Kidney tubule cell (primary cell): ENCODE data around the gene CLMN.

Source experiments
- DNase-seq: peaks from one replicate; pipeline ENCODE4 v3.0.0-alpha.2; 2018; ENCODE audit warnings: low spot score

CLMN gene

DNA sequence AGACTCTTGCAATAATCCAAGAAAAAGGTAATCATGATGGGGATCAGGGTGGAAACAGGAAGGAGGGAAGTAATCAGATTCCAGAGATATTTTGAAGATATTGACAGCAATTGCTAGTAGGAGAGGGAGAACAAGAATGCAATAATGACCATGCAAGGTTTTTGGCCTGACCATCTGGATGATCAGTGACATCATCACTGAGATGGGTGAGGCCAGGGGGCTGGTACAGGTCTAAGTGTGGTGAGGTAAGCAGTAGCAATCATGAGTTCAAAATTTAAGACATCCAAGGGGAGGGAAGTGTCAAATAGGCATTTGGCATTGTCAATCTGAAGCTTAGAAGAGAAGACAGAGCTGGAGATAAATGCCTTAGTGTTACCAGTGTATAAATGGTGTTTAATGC lies 24.8 kb upstream of the CLMN start:
- DNase-seq: no peak

DNA sequence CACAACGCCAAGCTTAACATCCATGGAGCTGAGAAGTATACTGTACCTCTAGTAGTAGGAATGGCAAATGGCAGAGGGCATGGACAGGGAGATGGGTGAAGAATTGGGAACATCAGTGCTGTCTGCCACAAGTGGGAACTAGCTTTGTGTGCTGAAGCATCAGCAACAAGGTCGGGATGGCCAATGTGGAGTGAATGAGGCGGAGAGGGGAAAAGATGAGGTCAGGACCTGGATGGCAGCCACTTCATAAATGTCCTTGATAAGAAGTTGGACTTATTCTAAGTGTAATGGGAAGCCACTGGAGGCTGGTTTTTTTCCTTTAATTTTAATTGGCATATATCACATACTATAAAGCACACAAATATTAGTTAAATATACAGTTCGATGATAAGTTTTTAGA lies 21.9 kb upstream of the CLMN start:
- no peak for DNase-seq

DNA sequence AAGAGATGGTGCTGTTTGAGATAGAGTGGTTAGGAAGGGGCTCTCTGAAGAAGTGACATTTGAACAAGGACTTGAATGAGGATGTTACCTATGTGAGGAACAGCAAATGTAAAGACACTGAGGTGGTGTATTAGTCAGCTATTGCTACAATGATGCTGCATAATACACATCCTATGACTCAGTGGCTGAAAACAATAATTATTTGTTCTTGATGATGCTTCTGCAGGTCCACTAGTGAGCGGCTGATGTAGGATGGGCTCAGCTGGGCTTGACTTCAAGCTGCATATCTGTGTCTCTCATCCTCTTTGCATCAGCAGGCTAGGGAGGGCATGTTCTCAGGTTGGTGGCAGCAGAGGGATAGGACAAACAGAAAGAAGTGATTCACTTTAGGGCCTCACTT lies 21.4 kb upstream of the CLMN start:
- no peak for DNase-seq

DNA sequence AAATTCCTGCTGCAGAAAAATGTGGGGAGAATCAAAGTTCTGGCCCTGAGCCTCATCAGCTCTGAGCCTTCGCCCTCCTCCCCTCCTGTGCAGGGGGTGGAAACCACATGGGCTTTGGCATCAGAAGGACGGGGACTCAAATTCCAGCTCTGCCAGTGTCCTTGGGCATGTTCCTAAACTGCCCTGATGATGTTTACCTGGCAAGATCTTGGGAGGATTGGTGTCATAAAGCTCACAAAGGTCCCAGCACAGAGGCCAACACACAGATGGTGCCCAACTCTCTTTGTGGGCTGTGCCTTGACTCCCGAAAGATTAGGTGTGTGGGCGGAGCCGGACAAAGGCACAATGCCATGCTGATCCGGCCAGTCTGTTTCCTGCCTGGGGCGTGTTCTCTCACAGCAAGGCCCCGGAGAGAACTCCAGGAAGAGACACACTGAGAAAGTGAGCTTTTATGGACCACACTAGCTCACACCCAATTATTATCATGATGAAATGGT lies 20.5 kb upstream of the CLMN start:
- peak; percentile 51 for DNase-seq

DNA sequence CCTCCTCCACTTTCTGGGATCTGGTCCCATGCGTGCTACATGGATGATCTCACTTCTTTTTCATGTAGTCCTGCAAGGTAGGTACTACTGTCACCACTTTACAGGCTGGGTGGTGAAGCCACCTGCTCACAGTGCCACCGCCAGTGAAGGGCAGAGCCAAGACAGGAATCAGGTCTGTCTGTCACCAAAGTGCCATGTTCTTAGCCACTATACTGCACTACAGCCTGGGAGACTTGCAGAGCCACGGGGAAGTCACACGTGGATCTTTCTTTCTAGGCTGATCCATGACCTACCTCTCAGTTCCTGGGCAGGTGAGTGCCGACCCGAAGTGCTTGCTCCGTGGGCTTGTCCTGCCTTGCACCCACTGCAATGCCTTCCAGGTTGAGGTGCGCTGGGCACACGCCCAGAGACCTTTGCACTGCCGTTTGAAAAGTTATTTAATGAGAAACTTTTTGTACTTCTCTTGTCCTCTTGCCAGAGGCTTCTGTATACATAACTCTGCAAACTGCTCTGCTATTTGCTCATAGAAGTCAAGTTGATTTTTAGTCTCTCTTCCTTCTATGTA lies 19.7 kb upstream of the CLMN start:
- DNase-seq: no peak

DNA sequence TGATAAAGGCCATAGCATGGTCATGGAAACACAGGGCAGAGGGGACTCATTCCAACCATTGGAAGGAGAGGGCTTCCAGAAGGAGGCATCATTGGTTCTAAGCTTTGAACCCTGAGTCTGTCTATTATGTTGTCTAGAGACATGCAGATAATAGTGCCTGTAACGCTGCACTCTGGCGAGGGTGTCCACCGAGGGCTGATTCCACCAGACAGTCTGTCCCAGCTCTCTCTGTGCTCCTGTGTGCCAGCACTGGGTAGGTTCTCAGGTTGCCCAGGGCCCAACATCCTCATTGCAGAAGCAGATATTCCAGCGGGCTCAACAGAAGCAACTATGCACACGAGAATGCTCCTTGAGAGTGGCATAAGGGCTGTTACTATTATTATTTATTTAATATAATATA lies 18.7 kb upstream of the CLMN start:
- DNase-seq: no peak

DNA sequence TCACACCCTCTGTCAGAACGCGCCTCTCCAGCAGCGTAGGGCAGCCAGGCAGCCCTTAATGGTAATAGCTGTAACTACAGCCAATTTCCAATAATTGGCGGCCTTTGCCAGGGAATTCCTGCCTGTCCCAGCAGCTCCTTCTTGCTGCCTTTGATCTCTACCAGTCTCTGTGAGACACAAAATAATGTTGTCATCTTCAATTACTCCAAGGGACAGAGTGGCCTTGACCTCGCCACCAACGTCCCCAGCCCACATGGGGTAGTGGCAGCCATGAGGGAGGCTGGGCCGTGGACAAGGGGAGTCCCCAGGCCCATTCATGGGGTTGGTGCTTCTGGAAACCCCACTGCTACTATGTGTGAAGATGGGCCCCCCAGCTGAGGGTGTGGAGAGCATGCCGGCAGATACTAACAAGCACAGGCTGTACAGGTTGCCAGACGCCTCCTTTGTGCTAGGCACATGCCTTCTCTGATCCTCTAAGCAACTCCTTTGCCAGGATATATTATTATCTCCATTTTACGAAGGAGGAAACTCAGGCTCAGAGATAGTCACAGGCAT lies 17.4 kb upstream of the CLMN start:
- DNase-seq: no peak

DNA sequence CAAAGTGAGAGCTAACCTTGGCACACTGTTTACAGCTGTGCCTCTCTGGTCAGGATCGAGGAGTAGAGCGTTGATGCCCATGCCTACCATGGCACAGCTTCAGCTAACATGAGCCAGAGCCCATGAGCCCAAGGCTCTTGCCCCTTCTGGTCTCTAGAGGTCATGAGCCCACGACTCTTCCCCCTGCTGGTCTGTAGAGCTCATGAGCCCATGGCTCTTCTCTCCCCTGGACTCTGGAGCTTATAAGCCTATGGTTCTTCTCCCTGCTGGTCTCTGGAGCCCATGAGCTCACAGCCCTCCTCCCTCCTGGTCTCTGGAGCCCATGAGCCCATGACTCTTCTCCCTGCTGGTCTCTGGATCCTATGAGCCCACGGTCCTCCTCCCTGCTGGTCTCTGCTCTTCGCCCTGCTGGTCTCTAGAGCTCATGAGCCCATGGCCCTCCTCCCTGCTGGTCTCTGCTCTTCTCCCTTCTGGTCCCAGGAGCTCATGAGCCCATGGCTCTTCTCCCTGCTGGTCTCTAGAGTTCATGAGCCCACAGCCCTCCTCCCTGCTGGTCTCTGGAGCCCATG lies 16.6 kb upstream of the CLMN start:
- no peak for DNase-seq

DNA sequence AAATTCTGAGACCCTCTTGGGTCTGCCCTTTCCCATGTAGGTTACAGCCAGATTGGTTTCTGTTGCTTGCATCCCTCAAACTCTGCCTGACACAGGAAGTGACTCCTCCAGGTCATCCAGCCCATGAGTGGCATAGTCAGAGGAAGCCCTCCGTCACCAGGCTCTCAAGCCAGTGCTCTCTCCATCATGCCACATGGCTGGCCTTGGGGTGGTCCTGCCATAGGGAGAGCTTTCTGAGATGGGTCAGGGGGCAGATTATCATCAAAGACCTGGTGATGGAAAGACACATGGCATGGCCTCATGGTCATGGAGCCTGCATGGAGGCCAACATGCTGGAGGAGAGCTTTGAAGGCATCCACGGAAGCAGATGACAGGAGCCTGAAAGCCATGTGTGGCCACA lies 15.4 kb upstream of the CLMN start:
- DNase-seq: no peak

DNA sequence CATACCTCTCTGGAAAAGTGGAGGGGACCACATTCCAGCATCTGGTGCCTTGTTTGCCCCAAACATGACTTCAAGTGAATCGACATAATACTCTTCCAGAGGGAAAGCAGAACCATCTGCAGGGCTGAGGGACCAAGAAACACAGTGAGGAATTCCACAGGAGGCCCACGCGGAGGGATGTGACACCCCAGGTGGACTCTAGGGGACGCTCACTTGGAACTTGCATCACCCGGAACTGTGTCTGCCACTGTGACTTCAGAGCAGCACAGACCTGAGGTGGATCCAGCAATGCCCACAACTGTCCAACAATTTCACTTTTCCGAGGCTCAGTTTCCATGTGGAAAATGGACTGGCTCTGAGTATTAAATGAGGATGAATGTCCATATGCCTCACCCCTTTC lies 14.3 kb upstream of the CLMN start:
- no peak for DNase-seq

DNA sequence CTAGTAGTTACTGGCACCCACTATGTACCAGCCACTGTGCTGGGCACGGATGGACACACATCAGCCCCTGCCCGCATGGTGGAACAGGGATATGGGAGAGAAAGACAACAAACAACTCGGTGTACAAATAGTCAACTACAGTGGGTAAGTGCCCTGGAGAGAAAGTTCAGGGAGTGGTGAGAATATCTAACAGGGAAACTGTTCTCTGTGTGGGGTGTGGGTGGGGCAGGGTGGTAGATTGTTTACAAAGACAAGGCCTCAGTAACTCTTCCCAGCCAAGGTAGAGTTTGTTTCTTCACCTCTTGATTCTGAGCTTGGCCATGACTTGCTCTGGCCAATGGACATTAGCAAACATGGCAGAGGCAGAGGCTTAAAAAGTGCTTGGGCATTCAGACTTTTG lies 12.9 kb upstream of the CLMN start:
- no peak for DNase-seq

DNA sequence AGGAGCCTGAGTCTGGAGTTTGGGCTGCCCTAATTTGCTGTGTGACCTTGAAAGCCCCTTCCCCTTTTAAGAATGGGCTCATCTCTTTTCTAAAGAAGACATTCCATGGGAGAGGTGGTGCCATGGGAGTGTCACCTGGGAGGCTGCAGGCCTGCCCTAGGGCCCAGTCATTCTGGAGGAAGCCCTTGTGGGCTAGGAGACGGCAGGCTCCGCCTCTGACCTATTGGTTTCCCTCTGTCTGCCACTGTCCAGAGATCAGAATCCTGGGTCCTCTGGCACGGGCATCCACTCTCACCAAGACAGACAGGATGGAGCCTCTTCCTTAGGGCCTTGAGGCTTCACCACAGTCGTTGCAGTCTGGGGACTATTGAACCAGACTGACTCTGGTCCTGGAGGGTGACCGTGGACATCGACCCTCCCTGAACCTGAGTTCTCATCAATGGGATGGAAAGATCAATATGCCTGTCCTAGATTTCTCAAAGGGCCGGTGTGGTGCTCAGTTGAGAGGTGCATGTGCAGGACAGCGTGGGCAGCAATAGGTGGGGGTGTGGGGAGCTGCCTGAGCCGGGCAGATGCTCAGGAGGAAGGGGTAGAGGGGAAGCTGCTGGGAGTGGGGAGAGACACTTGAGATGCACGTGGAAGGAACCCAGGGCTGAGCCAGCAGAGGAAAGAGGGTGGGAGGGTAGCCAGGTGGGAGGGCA lies 12.2 kb upstream of the CLMN start:
- no peak for DNase-seq

DNA sequence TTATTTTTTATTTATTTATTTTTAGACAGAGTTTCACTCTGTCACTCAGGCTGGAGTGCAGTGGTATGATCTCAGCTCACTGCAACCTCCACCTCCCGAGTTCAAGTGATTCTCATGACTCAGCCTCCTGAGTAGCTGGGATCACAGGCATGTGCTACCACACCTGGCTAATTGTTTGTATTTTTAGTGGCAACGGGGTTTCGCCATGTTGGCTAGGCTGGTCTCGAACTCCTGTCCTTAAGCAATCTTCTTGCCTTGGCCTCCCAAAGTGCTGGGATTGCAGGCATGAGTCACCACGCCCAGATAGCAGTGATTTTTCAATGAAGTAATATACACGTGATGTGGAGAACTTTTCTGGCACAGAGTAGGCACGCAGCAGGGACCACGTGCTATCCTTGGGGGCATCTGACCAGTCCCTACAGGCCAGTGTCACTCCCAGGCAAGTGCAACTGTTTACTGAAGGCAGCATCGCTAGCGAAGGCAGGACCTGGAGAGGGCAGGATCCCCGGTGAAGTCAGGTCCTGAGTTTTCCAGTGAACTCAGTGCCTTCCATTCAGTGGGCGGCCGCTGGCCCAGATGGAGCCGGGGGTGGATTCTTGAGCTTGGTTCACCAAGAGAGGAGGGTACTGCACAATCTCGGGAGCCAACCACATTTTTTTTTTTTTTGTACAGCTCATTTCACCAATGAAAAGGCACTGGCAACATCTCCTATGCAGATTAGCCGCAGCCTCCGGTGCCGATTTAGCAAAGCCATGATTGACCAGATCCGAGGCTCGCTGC lies 11.1 kb upstream of the CLMN start:
- peak; percentile 44 for DNase-seq

DNA sequence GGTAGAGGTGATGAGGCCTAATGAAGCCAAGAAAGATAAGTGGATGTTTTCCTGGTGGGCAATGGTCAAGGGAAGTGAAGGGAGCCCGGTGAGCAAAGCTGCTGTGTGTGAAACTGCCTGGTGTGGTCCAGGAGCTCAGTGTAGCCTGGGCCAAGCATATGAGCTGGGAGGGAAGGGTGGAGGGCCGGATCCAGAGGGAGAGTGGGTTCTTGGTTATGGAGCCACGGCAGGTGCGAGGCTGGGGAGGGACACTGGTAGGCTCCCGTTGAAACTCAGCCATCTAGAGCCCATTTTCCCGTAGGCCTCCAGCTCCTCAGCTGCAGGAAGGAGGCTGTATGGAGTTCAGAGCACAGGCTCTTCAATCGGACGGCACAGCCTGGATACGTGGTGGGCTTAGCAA lies 10.2 kb upstream of the CLMN start:
- no peak for DNase-seq

DNA sequence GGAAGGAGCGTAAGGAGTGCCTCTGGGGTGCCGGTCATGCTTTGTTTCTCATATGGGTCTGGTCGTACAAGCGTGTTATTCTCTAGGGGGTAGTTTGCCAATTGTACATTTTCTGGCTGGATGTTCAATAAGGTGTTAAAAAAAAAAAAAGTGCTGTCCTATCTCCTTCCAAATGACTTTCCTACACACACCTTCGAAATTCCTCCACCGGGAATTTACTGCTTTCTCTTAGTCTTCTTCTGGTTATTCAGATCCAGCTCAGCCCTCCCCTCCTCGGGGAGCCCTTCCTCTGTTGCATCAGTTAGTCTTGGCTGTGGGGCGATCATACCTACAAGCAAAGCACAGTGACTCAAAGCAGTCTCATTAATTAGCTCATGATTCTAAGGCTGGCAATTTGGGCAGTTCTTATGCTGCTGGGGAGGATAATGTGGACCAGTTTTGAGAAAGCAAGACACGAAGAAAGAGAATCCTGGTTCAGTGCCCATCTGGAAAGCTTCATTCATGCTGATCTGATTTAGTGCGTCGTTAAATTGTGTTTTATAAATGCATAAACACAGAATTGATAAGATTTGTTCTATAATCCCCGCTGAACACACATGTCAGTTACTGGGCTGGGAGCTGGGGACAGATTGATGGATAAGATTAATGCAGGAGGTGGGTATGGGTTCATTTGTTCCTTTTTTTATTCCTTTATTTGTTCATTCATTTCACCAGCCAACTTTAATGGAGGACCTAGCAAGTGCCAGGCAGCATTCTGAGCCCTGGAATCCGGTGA lies 9.2 kb upstream of the CLMN start:
- peak; percentile 23 for DNase-seq

DNA sequence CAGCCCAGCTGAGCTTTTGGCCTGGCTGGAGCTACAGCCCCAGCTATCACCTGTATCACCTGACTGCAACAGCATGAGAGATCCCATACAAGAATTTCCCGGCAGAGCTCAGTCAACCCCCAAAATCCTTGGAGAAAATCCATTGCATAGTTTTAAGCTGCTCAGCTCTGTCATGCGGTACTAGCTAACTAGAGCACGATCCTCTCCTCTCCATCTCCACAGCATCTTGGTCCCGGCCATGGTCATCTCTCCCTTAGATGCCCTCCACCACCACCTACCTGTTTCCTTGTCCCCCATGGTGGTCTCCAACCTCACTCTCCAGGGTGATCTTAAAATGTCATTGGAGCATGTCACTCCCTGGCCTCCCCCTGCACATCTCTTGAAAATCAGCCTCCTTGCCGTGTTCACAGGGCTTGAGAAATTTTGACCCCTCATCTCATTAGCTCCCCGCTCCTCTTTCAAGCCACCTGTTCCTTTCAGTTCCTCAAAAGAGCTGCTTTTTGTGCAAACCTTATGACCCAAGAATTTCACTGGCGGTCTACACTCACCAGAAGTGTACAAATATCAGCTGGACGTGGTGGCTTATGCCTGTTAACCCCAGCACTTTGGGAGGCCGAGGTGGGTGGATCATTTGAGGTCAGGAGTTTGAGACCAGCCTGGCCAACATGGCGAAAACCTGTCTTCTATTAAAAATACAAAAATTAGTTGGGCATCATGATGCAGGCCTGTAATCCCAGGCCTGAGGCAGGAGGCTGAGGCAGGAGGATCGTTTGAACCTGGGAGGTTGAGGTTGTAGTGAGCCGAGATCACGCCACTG lies 8.1 kb upstream of the CLMN start:
- DNase-seq: no peak

DNA sequence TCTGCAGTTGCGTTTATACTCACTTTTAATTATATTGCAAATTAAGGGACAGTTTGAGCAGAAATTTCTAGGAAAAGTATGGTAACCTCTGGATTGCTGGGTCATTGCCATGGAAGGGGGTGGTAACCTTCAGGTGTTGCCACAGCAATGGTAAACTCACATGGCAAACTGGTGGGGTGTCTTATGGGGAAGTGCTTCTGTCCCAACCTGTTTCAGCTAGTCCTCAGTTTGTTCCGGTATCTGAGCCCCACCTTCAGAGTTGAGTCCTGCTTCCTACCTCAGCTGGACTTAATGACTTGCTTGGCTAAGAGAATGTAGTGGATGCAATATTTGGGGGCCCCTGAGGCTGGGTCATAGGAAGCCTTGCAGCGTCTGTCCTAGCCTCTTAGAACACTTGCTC lies 7.3 kb upstream of the CLMN start:
- no peak for DNase-seq

DNA sequence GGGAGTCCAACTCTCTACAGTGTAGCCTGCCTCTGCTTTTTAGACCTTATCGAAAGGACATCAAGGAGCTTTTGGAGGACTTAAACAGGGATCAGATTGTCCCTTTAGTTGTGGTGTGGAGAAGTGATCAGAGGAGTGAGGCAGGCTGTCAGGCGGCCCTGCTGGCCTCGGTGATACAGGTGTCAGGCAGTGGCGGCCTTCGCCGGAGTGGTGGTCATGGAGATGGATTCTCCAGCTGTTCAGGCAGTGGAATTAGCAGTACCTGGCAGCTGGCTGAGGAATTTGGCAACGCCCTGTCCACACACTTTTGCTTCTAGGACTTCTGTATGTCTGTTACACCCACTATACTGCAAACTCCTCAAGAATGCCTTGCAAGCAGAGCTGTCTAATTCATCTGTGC lies 4.2 kb upstream of the CLMN start:
- no peak for DNase-seq

DNA sequence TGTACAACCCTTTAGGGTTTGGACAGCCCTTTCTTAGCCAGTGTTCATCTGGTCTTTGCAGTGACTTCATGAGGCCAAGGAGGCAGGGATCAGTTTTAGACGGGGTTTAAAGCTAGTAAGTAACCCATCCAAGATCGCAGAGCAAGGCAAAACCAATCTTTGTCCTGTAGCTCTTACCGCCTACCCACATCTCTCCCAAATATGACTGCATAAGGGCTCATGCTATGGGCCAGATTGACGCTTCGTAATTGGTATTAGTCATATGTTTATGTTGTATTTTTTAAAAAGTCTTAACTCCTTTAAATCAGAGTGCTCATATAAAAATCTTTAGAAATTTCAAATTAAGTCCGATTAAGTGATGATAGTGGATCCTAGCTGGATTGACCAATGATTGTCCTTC lies 3.7 kb upstream of the CLMN start:
- no peak for DNase-seq

DNA sequence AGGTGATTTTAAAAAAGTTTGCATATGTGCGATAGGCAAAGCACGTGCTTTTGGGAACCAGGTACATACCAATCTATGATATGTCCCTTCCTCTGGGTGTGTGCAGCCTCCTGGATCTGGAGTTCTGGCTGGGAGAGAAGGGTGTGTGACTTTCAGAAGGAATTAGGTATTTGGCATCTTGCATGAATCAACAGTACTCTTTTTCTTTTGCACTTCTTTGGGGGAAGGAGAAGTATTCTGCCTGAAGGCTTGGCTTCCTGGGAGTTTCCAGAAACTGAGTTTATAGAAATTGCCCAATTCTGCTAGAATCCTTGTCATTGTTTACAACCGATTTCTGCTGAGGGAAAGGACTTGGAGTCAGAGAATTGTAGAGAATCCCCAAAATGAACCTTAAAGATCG lies 2.9 kb upstream of the CLMN start:
- DNase-seq: no peak
